K562 (cell line): ENCODE data around the gene KCNAB1. TPM values are rescaled to one million over a fixed set of nuclear protein-coding genes. Genes with fewer than 3 reads are reported as not detected.

Experiments
- CHD1 ChIP-seq: fragments of 200-600 bp; sonication (generic); IDR thresholded peaks from one replicate; pipeline ENCODE4 v1.6.1; 2012; ENCODE audit warnings: mild to moderate bottlenecking, moderate library complexity, low read length, inconsistent platforms
- COPS2 ChIP-seq: fragments of 450-650 bp; conservative IDR thresholded peaks from 2 replicates; pipeline ENCODE4 v1.6.1; 2016; ENCODE audit warnings: mild to moderate bottlenecking, moderate library complexity
- MTA1 ChIP-seq: fragments of 450-650 bp; IDR thresholded peaks from 2 replicates; pipeline ENCODE4 v1.6.1; 2017; ENCODE audit warnings: borderline replicate concordance
- NFIC ChIP-seq: fragments of 450-650 bp; IDR thresholded peaks from 2 replicates; pipeline ENCODE4 v1.6.1; 2017; ENCODE audit warnings: mild to moderate bottlenecking, inconsistent platforms
- RAD21 ChIP-seq, 2 experiments: fragments of 250-450 bp in 1 of 2; fragments of 450-650 bp in 1 of 2; sonication (Bioruptor Pico) in 1 of 2; formaldehyde crosslinking in 1 of 2; IDR thresholded peaks in 1 of 2; conservative IDR thresholded peaks in 1 of 2; 2 replicates each; pipeline versions ENCODE4 v1.4.0 to v1.8.0; 2020 to 2022; ENCODE audit warnings: mild to moderate bottlenecking in 2 of 2, moderate library complexity in 1 of 2
- SIX5 ChIP-seq, 2 experiments: IDR thresholded peaks; 2 replicates each; pipeline ENCODE4 v1.6.1; 2011; ENCODE audit warnings: low read length in 2 of 2, borderline replicate concordance in 1 of 2, low read depth in 1 of 2, mild to moderate bottlenecking in 1 of 2, moderate library complexity in 1 of 2; ENCODE audit not compliant: insufficient read depth in 1 of 2
- polyA plus RNA-seq, 8 experiments: library from polyadenylated mRNA; depleted of rRNA in 4 of 8; stranded (reverse) in 5 of 8; unstranded in 3 of 8; fragments of >200 nt; fragmentation: Nextera tagmentation in 2 of 8; fragmentation: Illumina TruSeq in 1 of 8; extraction: Ambion mirVana in 2 of 8; extraction: Trizol in 1 of 8; gene quantifications; 2 replicates each; pipeline versions ENCODE4 v1.2.1 to v1.2.3, GENCODE V29; 2011 to 2014; ENCODE audit warnings: inconsistent platforms in 1 of 8, missing spikeins in 1 of 8
- total RNA-seq, 7 experiments: library from RNA; depleted of rRNA in 6 of 7; stranded (reverse); fragments of >200 nt in 6 of 7; fragmentation: Illumina TruSeq in 2 of 7; extraction: Trizol in 2 of 7; gene quantifications; 2 replicates each; pipeline versions ENCODE4 v1.2.1 to v1.2.3, GENCODE V29; 2011 to 2021; ENCODE audit warnings: low replicate concordance in 1 of 7
- TF ChIP-seq, protein P1 (sequence below), 2 experiments: fragments of 450-650 bp; IDR thresholded peaks; 2 replicates each; pipeline ENCODE4 v1.6.1; 2016; ENCODE audit warnings: mild to moderate bottlenecking in 2 of 2, borderline replicate concordance in 1 of 2, low read depth in 1 of 2, moderate library complexity in 1 of 2
- TF ChIP-seq, protein P2 (sequence below): sonication (generic); formaldehyde crosslinking; IDR thresholded peaks from 2 replicates; pipeline ENCODE4 v1.8.1; 2023; ENCODE audit warnings: mild to moderate bottlenecking, missing genetic modification reagents
- TF ChIP-seq, protein P3 (sequence below): sonication (generic); formaldehyde crosslinking; IDR thresholded peaks from 2 replicates; pipeline ENCODE4 v1.8.1; 2023; ENCODE audit warnings: missing genetic modification reagents, mild to moderate bottlenecking, borderline replicate concordance
- TF ChIP-seq, protein P4 (sequence below): fragments of 450-650 bp; conservative IDR thresholded peaks from 2 replicates; pipeline ENCODE4 v1.6.1; 2016; ENCODE audit warnings: missing genetic modification characterization, low read depth, mild to moderate bottlenecking, missing compliant biosample characterization, moderate library complexity

The KCNAB1 gene
- total and polyA plus RNA-seq, 9 of the 15 experiments (the other 6 are each of a cell fraction or from before 2014, with no cell fraction given) = 0.14 to 1.2 (median 0.51) TPM

DNA sequence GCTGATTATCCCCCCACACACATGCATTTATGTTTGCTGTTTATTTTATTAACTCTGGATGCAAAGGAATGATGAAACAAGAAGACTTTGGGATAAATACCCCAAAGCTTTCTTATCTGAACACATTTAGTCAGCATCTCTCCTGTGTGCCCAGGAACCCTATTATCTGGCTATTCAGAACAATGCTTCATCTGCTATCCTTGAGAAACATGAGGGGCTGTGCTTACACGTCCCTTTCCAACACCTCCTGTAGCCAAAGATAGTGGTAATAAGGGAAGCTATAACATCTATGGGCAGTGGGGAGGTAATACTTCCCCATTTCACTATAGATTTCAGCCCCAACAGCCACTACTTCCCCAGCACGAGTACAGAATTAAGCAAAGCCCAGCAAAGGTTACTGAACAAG, 339.8 kb downstream of the KCNAB1 start (continued):
- TF ChIP-seq, protein P1, sequence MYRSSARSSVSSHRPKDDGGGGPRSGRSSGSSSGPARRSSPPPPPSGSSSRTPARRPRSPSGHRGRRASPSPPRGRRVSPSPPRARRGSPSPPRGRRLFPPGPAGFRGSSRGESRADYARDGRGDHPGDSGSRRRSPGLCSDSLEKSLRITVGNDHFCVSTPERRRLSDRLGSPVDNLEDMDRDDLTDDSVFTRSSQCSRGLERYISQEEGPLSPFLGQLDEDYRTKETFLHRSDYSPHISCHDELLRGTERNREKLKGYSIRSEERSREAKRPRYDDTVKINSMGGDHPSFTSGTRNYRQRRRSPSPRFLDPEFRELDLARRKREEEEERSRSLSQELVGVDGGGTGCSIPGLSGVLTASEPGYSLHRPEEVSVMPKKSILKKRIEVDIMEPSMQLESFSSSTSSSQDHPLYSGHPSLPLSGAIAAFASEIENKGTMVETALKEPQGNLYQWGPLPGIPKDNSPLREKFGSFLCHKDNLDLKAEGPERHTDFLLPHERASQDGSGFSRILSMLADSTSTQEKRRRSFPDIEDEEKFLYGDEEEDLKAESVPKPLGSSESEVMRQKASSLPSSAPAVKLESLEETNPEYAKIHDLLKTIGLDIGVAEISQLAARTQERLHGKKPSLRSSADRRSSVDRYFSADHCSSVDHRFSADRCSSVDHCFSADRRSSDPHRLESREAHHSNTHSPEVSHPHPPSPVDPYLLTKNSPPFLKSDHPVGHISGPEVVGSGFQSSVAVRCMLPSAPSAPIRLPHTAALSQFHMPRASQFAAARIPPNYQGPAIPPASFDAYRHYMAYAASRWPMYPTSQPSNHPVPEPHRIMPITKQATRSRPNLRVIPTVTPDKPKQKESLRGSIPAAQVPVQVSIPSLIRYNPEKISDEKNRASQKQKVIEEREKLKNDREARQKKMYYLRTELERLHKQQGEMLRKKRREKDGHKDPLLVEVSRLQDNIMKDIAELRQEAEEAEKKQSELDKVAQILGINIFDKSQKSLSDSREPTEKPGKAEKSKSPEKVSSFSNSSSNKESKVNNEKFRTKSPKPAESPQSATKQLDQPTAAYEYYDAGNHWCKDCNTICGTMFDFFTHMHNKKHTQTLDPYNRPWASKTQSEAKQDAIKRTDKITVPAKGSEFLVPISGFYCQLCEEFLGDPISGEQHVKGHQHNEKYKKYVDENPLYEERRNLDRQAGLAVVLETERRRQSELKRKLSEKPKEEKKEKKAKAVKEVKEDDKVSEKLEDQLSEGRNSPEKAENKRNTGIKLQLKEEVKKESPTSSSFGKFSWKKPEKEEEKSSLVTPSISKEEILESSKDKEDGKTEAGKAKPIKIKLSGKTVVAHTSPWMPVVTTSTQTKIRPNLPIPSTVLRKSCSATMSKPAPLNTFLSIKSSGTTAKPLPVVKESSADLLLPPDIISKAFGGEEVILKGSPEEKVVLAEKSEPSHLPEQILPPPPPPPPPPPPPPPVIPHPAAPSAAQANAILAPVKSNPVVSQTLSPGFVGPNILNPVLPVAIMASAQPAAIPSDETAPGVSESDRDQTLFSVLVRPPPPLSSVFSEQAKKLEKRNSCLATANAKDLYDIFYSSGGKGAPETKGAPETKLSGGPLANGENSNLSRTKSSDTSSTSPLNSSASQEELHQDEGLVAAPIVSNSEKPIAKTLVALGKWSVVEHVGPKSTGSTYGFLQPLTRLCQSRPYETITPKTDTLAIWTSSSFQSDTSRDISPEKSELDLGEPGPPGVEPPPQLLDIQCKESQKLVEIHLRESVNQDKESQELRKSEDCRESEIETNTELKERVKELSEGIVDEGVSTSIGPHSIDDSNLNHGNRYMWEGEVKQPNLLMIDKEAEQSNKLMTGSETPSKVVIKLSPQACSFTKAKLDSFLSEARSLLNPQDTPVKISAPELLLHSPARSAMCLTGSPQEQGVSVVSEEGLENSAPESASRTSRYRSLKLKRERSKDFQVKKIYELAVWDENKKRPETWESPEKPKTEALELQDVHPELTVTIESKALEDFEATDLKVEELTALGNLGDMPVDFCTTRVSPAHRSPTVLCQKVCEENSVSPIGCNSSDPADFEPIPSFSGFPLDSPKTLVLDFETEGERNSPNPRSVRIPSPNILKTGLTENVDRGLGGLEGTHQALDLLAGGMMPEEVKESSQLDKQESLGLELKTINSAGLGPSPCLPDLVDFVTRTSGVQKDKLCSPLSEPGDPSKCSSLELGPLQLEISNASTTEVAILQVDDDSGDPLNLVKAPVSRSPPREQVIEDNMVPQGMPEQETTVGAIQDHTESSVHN (IDR thresholded peaks at IDR 0.05; ENCODE audit: borderline replicate concordance in 1 of 2, low read depth in 1 of 2) = no peak
- TF ChIP-seq COPS2 (no peak), MTA1 (peak; percentile 76; the same call in 1 of the 2 replicates), CHD1 (no peak), NFIC (peak; percentile 91), RAD21 (CRISPR knock-in tag; conservative IDR thresholded peaks at IDR 0.05 in 1 of 2, IDR thresholded peaks at IDR 0.05 in 1 of 2) (no peak), SIX5 (IDR thresholded peaks at IDR 0.05; ENCODE audit: borderline replicate concordance in 1 of 2, insufficient read depth in 1 of 2, low read depth in 1 of 2, low read length in 2 of 2) (no peak)
- TF ChIP-seq, protein P2, sequence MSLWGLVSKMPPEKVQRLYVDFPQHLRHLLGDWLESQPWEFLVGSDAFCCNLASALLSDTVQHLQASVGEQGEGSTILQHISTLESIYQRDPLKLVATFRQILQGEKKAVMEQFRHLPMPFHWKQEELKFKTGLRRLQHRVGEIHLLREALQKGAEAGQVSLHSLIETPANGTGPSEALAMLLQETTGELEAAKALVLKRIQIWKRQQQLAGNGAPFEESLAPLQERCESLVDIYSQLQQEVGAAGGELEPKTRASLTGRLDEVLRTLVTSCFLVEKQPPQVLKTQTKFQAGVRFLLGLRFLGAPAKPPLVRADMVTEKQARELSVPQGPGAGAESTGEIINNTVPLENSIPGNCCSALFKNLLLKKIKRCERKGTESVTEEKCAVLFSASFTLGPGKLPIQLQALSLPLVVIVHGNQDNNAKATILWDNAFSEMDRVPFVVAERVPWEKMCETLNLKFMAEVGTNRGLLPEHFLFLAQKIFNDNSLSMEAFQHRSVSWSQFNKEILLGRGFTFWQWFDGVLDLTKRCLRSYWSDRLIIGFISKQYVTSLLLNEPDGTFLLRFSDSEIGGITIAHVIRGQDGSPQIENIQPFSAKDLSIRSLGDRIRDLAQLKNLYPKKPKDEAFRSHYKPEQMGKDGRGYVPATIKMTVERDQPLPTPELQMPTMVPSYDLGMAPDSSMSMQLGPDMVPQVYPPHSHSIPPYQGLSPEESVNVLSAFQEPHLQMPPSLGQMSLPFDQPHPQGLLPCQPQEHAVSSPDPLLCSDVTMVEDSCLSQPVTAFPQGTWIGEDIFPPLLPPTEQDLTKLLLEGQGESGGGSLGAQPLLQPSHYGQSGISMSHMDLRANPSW (CRISPR knock-in tag) = no peak
- TF ChIP-seq, protein P3, sequence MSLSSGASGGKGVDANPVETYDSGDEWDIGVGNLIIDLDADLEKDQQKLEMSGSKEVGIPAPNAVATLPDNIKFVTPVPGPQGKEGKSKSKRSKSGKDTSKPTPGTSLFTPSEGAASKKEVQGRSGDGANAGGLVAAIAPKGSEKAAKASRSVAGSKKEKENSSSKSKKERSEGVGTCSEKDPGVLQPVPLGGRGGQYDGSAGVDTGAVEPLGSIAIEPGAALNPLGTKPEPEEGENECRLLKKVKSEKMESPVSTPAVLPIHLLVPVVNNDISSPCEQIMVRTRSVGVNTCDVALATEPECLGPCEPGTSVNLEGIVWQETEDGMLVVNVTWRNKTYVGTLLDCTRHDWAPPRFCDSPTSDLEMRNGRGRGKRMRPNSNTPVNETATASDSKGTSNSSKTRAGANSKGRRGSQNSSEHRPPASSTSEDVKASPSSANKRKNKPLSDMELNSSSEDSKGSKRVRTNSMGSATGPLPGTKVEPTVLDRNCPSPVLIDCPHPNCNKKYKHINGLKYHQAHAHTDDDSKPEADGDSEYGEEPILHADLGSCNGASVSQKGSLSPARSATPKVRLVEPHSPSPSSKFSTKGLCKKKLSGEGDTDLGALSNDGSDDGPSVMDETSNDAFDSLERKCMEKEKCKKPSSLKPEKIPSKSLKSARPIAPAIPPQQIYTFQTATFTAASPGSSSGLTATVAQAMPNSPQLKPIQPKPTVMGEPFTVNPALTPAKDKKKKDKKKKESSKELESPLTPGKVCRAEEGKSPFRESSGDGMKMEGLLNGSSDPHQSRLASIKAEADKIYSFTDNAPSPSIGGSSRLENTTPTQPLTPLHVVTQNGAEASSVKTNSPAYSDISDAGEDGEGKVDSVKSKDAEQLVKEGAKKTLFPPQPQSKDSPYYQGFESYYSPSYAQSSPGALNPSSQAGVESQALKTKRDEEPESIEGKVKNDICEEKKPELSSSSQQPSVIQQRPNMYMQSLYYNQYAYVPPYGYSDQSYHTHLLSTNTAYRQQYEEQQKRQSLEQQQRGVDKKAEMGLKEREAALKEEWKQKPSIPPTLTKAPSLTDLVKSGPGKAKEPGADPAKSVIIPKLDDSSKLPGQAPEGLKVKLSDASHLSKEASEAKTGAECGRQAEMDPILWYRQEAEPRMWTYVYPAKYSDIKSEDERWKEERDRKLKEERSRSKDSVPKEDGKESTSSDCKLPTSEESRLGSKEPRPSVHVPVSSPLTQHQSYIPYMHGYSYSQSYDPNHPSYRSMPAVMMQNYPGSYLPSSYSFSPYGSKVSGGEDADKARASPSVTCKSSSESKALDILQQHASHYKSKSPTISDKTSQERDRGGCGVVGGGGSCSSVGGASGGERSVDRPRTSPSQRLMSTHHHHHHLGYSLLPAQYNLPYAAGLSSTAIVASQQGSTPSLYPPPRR (CRISPR knock-in tag) = no peak
- TF ChIP-seq, protein P4, sequence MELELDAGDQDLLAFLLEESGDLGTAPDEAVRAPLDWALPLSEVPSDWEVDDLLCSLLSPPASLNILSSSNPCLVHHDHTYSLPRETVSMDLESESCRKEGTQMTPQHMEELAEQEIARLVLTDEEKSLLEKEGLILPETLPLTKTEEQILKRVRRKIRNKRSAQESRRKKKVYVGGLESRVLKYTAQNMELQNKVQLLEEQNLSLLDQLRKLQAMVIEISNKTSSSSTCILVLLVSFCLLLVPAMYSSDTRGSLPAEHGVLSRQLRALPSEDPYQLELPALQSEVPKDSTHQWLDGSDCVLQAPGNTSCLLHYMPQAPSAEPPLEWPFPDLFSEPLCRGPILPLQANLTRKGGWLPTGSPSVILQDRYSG (tag) = no peak
